HUDEP-2 (cell line): ENCODE measurements around the gene DLGAP1.
A peak's percentile ranks its signal among the peaks of the same experiment; 100 is the strongest.
"Not testable (repeated sequence)": the region's sequence is repeated elsewhere in the genome, so short reads cannot be mapped to it uniquely, and the experiment has no call there.

Experiments used
- DNase-seq, 76 experiments: peaks; one replicate each; lab custom pipeline; 2025; ENCODE audit not compliant: unreplicated experiment in 76 of 76; lab: John Stamatoyannopoulos, UW

DLGAP1 gene

GRCh38 chr18:3620146-3621119 lies 834.7 kb downstream of the DLGAP1 start:
- no peak for DNase-seq

GRCh38 chr18:3619746-3620145 lies 835.4 kb downstream of the DLGAP1 start:
- no peak for DNase-seq

GRCh38 chr18:3619222-3619621 lies 835.9 kb downstream of the DLGAP1 start:
- no peak for DNase-seq

- no peak for DNase-seq
These were observed 838.4 kb downstream of the DLGAP1 start for GRCh38 chr18:3616744-3617143.

GRCh38 chr18:3616142-3616541 lies 839.0 kb downstream of the DLGAP1 start:
- no peak for DNase-seq

GRCh38 chr18:3615374-3615985 lies 839.6 kb downstream of the DLGAP1 start:
- peak in 1 of 76 experiments; percentile 20 for DNase-seq

GRCh38 chr18:3612315-3612714 lies 842.8 kb downstream of the DLGAP1 start:
- DNase-seq = peak in 3 of 76 experiments; percentile 4 to 24 (median 21)

DNA sequence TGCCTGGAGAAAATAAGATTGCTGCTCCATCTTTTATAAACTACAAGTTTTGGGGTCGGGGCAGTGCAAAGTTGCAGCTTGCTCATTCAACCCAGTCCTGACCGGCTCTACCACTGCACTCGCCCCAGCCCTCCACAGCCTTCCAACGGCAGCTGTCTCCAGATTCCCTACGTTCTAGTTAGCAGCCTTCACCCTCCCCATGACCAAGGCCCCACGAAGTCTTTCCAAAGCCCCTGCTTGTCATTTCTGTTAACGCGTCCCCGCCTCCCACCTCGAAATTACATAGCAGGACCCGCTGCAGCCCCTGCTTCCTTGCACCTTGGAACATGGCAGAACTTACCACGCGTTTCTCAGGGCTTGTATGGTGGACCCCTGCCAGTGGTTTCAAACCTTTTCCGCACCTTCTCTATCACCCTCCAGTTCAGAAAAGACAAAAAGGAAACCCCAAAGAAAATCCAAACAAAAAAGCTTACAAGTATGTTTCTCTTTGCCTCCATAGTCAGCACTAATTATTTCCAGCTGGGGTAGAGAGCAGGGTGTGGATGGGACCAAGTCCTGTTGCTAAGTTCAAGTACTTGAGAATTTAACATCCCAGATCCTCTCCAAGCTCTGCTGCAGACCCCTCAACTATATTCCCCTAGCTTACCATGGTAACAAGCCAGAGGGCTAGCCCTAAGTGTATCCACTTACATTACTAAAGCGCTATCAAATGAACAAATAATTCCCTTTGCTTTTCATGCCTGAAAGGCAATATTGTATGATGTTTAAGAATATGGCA lies 843.6 kb downstream of the DLGAP1 start:
- no peak for DNase-seq

DNA sequence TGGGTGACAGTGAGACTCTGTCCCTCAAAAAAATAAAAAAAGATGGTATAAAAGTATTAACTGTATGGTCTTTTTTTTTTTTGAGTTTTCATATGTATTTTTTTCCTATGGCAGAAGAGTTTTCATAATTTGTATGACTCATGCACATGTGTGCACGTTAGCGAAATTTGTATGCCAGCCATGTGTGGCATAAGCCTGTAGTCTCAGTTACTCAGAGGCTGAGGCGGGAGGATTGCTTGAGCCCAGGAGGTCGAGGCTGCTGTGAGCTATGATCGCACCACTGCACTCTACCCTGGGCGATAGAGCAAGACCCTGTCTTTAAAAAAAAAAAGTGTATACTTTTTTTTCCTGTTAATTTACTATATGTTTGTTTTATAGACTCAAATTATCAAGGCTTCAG lies 844.3 kb downstream of the DLGAP1 start:
- no peak for DNase-seq

DNA sequence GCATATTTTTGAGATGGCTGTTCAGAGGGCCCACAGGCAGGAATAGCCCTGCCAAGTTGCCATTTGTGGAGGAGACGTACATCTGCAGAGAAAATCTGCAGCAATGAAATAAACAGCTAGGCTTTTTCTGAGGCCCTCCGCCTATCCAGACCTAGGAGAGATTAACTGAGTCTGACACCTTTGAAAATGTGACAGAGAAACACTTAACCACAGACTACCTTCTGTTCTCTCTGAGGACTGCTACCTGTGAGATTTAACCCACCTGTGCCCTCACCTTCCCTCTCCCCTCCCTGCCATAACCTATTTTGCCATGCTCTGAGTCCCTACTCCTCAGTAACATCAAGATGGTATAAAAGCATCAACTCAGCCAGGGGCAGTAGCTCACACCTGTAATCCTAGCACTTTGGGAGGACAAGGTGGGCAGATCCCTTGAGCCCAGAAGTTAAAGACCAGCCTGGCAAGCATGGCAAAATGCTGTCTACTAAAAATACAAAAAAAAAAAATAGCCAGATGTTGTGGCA lies 844.9 kb downstream of the DLGAP1 start:
- DNase-seq = no peak

- no peak for DNase-seq
These were observed 846.6 kb downstream of the DLGAP1 start for GRCh38 chr18:3608488-3608887.

GRCh38 chr18:3608099-3608453 lies 847.0 kb downstream of the DLGAP1 start:
- DNase-seq = not testable (repeated sequence)

- DNase-seq = peak in 1 of 76 experiments; percentile 45
These were observed 847.6 kb downstream of the DLGAP1 start for GRCh38 chr18:3607309-3608098.

GRCh38 chr18:3606863-3607262 lies 848.2 kb downstream of the DLGAP1 start:
- DNase-seq = not testable (repeated sequence)

DNA sequence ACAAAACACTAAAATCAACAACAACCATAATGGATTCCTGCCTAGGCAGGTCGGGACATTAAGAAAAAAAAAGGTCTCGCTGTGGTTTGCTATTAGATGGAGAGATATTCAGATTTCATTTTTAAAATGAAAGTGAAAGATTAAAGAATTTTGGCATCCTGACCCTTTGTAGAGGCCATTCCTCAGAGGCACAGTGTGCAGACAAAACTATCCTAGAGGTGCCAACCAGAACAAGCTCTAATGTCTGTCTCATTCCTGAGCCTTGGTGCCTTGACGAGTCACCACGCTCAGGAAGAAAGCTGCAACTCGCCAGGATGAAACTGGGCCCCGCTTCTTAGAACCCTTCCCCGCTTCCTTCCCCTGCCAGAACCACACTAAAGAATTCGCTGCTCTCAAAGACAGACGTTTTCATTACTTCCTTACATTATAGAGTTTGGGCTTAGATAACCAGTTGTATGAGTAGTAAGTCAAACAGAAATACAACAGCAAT lies 849.1 kb downstream of the DLGAP1 start:
- DNase-seq = peak in 18 of 76 experiments; percentile 6 to 74 (median 20)

DNA sequence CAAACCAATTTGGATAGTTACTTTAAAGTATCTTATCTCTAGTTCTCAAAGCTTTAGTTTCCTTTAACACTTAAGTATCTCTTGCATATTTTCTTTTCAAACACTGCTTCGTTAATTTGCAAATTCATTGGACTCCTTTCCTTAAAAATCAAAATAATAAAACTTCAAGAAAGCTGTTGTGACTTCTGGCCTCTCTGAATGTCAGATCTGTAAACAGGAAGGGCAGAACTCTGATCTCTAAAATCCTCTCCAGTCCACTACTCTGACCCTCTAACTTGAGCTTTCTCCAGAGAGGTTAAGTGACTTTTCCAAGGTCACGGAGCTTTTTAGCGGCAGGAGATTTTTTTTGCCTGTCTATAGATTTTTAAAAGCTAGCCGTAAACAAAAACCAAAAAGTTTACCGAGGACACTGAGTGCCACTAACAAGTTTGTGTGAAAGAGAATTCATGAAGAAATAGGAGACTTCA lies 849.6 kb downstream of the DLGAP1 start:
- DNase-seq = peak in 9 of 76 experiments; percentile 4 to 74 (median 38)

DNA sequence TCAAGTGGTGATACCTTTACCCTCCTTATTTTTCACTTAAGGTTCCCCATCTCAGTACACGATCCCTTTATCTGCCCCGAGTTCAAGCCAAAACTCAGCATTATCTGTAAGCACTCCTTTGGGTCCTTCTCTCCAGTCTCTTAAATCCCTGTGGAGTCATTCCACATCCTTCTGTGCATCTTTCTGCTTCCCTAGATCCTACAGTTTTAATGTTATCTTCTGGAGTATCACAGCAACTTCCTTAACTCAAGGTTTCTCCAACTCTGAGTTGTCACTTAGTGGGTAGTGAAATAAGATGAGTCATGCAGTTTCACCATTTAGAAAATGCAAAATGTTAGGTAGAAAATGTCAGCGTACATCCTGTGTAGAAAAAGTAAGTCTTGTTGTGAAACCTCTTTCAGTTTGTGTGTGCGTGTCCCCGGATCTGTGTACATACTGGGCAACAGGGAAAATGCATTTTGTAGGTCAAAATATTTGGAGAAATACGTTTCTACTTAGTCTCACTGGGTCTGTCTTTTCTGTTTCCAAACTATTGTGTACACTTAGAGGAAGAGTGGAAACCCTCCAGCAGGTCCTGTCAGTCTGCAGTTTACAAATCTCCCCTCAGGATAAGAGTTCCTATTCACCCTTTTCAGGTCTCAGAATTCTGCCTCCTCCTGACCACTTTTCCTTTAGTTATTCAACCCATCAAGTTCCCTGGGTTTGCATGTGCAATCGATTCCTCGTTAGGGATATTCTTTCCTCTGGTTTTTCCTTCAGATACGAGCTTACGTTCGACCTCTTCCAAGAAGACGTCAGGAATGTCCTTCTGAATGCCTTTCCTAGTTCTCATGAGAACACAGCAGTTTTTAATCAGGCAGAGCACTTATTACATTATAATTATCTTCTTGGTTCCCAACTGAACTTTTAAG lies 850.4 kb downstream of the DLGAP1 start:
- peak in 21 of 76 experiments; percentile 4 to 81 (median 38) for DNase-seq

DNA sequence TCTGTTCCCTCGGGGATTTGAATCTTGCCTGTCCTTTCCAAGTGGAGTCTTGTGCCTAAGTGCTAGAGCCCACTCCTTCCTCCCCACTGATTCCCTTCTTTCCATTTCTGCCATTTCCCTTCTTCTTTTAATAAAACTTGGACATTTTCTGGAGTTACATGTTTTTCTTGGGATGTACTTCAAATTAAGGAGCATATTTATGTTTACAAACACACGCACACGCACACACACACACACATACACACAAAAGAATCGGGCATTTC lies 850.9 kb downstream of the DLGAP1 start:
- DNase-seq = no peak
